ENCODE data around the gene MAMLD1.

MAMLD1 gene

GRCh38 chrX:150508018-150508417, 144.9 kb downstream of the MAMLD1 start:
- TF ChIP-seq CTCF (tag by site-specific recombination; IDR thresholded peaks at IDR 0.05) (no peak), ZNF701 (tag by site-specific recombination; IDR thresholded peaks at IDR 0.05) (no peak), ZFHX2 (tag by site-specific recombination; conservative IDR thresholded peaks at IDR 0.05) (no peak), SALL2 (tag by site-specific recombination; IDR thresholded peaks at IDR 0.05; ENCODE audit: borderline replicate concordance) (no peak), GLI4 (tag by site-specific recombination; IDR thresholded peaks at IDR 0.05) (no peak), GLI2 (tag by site-specific recombination; IDR thresholded peaks at IDR 0.05; ENCODE audit: borderline replicate concordance, low read depth) (no peak), GLIS2 (tag by site-specific recombination; IDR thresholded peaks at IDR 0.05) (no peak), ZSCAN30 (tag by site-specific recombination; IDR thresholded peaks at IDR 0.05) (no peak), TSHZ1 (tag by site-specific recombination; IDR thresholded peaks at IDR 0.05; ENCODE audit: borderline replicate concordance) (no peak), ZNF791 (tag by site-specific recombination; IDR thresholded peaks at IDR 0.05) (no peak), KLF7 (tag by site-specific recombination; IDR thresholded peaks at IDR 0.05; ENCODE audit: borderline replicate concordance) (no peak), ZIC2 (tag by site-specific recombination; IDR thresholded peaks at IDR 0.05) (no peak)
- Histone ChIP-seq H3K9me3 (ENCODE audit: control insufficient read depth, insufficient read depth, low read depth, low read length) (no peaks in the 10 kb centered on the region), H3K27ac (ENCODE audit: extremely low read depth, low read depth, low read length) (no peak overlapping the region), H3K4me3 (ENCODE audit: low read depth, low read length) (no peak overlapping the region), H3K36me3 (ENCODE audit: control insufficient read depth in 2 of 2, insufficient read depth in 1 of 2, low read length in 2 of 2) (no peaks in the 10 kb centered on the region), H3K4me1 (ENCODE audit: control insufficient read depth, insufficient read depth, low read length) (no peaks in the 10 kb centered on the region)
- ChIA-PET POLR2A (no interaction called here), CTCF (interaction anchor here (0.7 kb wide), 1 partner anchor 477 kb away, joined by 4 read pairs; no protein-coding TSS in a partner anchor)

GRCh38 chrX:150508451-150509367, 145.6 kb downstream of the MAMLD1 start:
- no peak for TF ChIP-seq ZNF76 (tag by site-specific recombination; IDR thresholded peaks at IDR 0.05; ENCODE audit: borderline replicate concordance, low read depth)
- TF ChIP-seq ZSCAN23 (tag by site-specific recombination; IDR thresholded peaks at IDR 0.05): no peak
- TF ChIP-seq ZFP37 (tag by site-specific recombination; IDR thresholded peaks at IDR 0.05): no peak
- no peak for TF ChIP-seq ZNF530 (tag by site-specific recombination; IDR thresholded peaks at IDR 0.05; ENCODE audit: low read depth)
- no peak for TF ChIP-seq ZFP3 (tag by site-specific recombination; IDR thresholded peaks at IDR 0.05; ENCODE audit: low read depth)
- no peak for TF ChIP-seq ZBTB7A (tag by site-specific recombination; IDR thresholded peaks at IDR 0.05; ENCODE audit: low read depth)
- TF ChIP-seq ZNF561 (tag by site-specific recombination; IDR thresholded peaks at IDR 0.05; ENCODE audit: borderline replicate concordance): no peak
- TF ChIP-seq ZNF768 (tag by site-specific recombination; IDR thresholded peaks at IDR 0.05): no peak
- no peak for TF ChIP-seq ZNF112 (tag by site-specific recombination; IDR thresholded peaks at IDR 0.05)
- Histone ChIP-seq H3K4me3 (ENCODE audit: low read depth, low read length) (no peak overlapping the region), H3K4me1 (ENCODE audit: control insufficient read depth, insufficient read depth, low read length) (no peaks in the 10 kb centered on the region), H3K36me3 (ENCODE audit: control insufficient read depth in 2 of 2, insufficient read depth in 1 of 2, low read length in 2 of 2) (no peaks in the 10 kb centered on the region), H3K9me3 (ENCODE audit: control insufficient read depth, insufficient read depth, low read depth, low read length) (no peaks in the 10 kb centered on the region), H3K27ac (ENCODE audit: extremely low read depth, low read depth, low read length) (no peak overlapping the region)
- POLR2A ChIA-PET: no interaction called here
- CTCF ChIA-PET: interaction anchor here (0.7 kb wide), 1 partner anchor 477 kb away, joined by 4 read pairs; no protein-coding TSS in a partner anchor

Data from HEK293 (cell line).